DND-41 (cell line): ENCODE results near the gene CDX1.
"Not testable (repeated sequence)": the region's sequence is repeated elsewhere in the genome, so short reads cannot be mapped to it uniquely, and the experiment has no call there.

Experiments
- ATAC-seq: fragments of 200-7000 bp; cut with Tn5 transposase; 3 replicates; pipeline ENCODE4 v1.9.1; 2021; ENCODE audit warnings: low read depth; ENCODE audit not compliant: insufficient read depth
- DNase-seq: peaks from one replicate; pipeline ENCODE4 v3.0.0-alpha.2; 2020
- H2AFZ ChIP-seq: 2 replicates; pipeline ENCODE4 v1.6.0; 2012; ENCODE audit warnings: low read depth, low read length
- H3K27ac ChIP-seq: 2 replicates; pipeline ENCODE4 v1.5.1; 2012; ENCODE audit warnings: low read length, inconsistent platforms
- H3K27me3 ChIP-seq: fragments of 200-600 bp; sonication (generic); 2 replicates; pipeline ENCODE4 v1.6.0; 2012; ENCODE audit warnings: low read length, mild to moderate bottlenecking, inconsistent platforms; ENCODE audit not compliant: insufficient read depth, poor library complexity
- H3K36me3 ChIP-seq: 2 replicates; pipeline ENCODE4 v1.5.1; 2012; ENCODE audit warnings: low read length, inconsistent platforms; ENCODE audit not compliant: insufficient read depth
- H3K4me1 ChIP-seq: 2 replicates; pipeline ENCODE4 v1.5.1; 2012; ENCODE audit warnings: mild to moderate bottlenecking, low read length; ENCODE audit not compliant: insufficient read depth
- H3K4me2 ChIP-seq: 2 replicates; pipeline ENCODE4 v1.6.0; 2012; ENCODE audit warnings: mild to moderate bottlenecking, moderate library complexity, low read length, inconsistent platforms; ENCODE audit not compliant: insufficient read depth
- H3K4me3 ChIP-seq, 2 experiments: fragments of 200-600 bp in 1 of 2; shearing (Covaris generic) in 1 of 2; 2 replicates each; pipeline ENCODE4 v1.5.1; 2012 to 2016; ENCODE audit warnings: inconsistent platforms in 2 of 2, low read length in 2 of 2, mild to moderate bottlenecking in 2 of 2, low read depth in 1 of 2, moderate library complexity in 1 of 2
- H3K79me2 ChIP-seq: 2 replicates; pipeline ENCODE4 v1.6.0; 2012; ENCODE audit warnings: low read length, inconsistent platforms; ENCODE audit not compliant: insufficient read depth
- H3K9ac ChIP-seq: 2 replicates; pipeline ENCODE4 v1.6.0; 2012; ENCODE audit warnings: low read depth, mild to moderate bottlenecking, inconsistent platforms, low read length, moderate library complexity
- H3K9me3 ChIP-seq: 2 replicates; pipeline ENCODE4 v1.5.1; 2012; ENCODE audit warnings: low read length, moderate library complexity, mild to moderate bottlenecking, inconsistent platforms; ENCODE audit not compliant: insufficient read depth, severe bottlenecking
- H4K20me1 ChIP-seq: 2 replicates; pipeline ENCODE4 v1.6.0; 2012; ENCODE audit warnings: low read length; ENCODE audit not compliant: insufficient read depth
- EZH2 ChIP-seq: IDR thresholded peaks from 3 replicates; pipeline ENCODE4 v1.6.1; 2012; ENCODE audit warnings: borderline replicate concordance, low read depth, mild to moderate bottlenecking, moderate library complexity, low read length, inconsistent platforms; ENCODE audit not compliant: severe bottlenecking
- TF ChIP-seq, protein P1 (sequence below): IDR thresholded peaks from 2 replicates; pipeline ENCODE4 v1.5.1; 2012; ENCODE audit warnings: borderline replicate concordance, low read length, moderate library complexity, mild to moderate bottlenecking; ENCODE audit not compliant: poor library complexity, severe bottlenecking; ENCODE audit errors: extremely low read depth

Gene CDX1

GRCh38 chr5:150230842-150231241, 64.3 kb downstream of the CDX1 start:
- Histone ChIP-seq H3K4me3 (no peak overlapping the region), H2AFZ (no peak overlapping the region), H3K9me3 (no peaks in the 10 kb centered on the region), H3K27ac (no peak overlapping the region), H3K9ac (no peak overlapping the region), H3K79me2 (no peaks in the 10 kb centered on the region), H3K4me2 (no peak overlapping the region), H4K20me1 (peaks cover 7% of the 10 kb centered on the region; the same call in 1 of the 2 replicates), H3K36me3 (no peaks in the 10 kb centered on the region), H3K27me3 (peaks cover 11% of the 10 kb centered on the region), H3K4me1 (no peaks in the 10 kb centered on the region)
- no peak for ATAC-seq
- DNase-seq, result no peak
- TF ChIP-seq, protein P1, sequence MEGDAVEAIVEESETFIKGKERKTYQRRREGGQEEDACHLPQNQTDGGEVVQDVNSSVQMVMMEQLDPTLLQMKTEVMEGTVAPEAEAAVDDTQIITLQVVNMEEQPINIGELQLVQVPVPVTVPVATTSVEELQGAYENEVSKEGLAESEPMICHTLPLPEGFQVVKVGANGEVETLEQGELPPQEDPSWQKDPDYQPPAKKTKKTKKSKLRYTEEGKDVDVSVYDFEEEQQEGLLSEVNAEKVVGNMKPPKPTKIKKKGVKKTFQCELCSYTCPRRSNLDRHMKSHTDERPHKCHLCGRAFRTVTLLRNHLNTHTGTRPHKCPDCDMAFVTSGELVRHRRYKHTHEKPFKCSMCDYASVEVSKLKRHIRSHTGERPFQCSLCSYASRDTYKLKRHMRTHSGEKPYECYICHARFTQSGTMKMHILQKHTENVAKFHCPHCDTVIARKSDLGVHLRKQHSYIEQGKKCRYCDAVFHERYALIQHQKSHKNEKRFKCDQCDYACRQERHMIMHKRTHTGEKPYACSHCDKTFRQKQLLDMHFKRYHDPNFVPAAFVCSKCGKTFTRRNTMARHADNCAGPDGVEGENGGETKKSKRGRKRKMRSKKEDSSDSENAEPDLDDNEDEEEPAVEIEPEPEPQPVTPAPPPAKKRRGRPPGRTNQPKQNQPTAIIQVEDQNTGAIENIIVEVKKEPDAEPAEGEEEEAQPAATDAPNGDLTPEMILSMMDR, result no peak
- TF ChIP-seq EZH2, result no peak

DNA sequence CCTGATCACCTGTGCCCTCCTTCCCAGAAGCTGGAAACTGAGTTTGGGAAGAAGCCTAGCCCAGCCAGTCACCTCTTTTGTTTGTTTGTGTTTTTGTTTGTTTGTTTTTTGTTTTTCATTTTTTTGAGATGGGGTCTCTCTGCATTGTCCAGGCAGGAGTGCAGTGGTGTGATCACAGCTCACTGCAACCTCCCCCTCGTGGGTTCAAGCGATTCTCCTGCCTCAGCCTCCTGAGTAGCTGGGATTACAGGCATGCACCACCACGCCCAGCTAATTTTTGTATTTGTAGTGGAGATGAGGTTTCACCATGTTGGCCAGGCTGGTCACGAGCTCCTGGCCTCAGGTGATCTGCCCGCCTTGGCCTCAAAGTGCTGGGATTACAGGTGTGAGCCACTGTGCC, 67.1 kb downstream of the CDX1 start:
- not testable (repeated sequence) for H3K4me1 ChIP-seq, H3K36me3 ChIP-seq, H3K27me3 ChIP-seq, H3K79me2 ChIP-seq, H3K4me2 ChIP-seq, H3K9me3 ChIP-seq, DNase-seq, H3K4me3 ChIP-seq, H3K27ac ChIP-seq, H3K9ac ChIP-seq, ATAC-seq, H2AFZ ChIP-seq, H4K20me1 ChIP-seq
